ENCODE data around the gene RAMACL.

GRCh38 chr6:166553563-166554271 lies 32.8 kb downstream of the RAMACL start:
- no peak for TF ChIP-seq CTCF (IDR thresholded peaks at IDR 0.05)
- TF ChIP-seq POLR2A (IDR thresholded peaks at IDR 0.05), result no peak
